Mesendoderm (in vitro differentiated cells): ENCODE results near the gene ADGRV1.
"Not testable (repeated sequence)": the region's sequence is repeated elsewhere in the genome, so short reads cannot be mapped to it uniquely, and the experiment has no call there.

ENCODE experiments used
- DNase-seq: peaks from one replicate; pipeline ENCODE4 v3.0.0; 2013
- H2AK5ac ChIP-seq: 2 replicates; pipeline ENCODE4 v1.6.1; 2013; ENCODE audit warnings: low read length, inconsistent platforms
- H2BK120ac ChIP-seq: 2 replicates; pipeline ENCODE4 v1.6.1; 2013; ENCODE audit warnings: low read depth, mild to moderate bottlenecking, low read length, moderate library complexity, mixed read lengths
- H2BK15ac ChIP-seq: replicated peaks from 2 replicates; pipeline ENCODE4 v1.6.1; 2013; ENCODE audit warnings: low read depth, mild to moderate bottlenecking, moderate library complexity
- H2BK5ac ChIP-seq: 2 replicates; pipeline ENCODE4 v1.6.1; 2013; ENCODE audit warnings: low read length, inconsistent platforms
- H3K18ac ChIP-seq: 2 replicates; pipeline ENCODE4 v1.6.1; 2013; ENCODE audit warnings: mild to moderate bottlenecking, low read length, mixed read lengths
- H3K23ac ChIP-seq: one replicate; pipeline ENCODE4 v1.6.1; 2013; ENCODE audit warnings: low read length
- H3K27ac ChIP-seq: 2 replicates; pipeline ENCODE4 v1.5.1; 2013; ENCODE audit warnings: low read depth, mild to moderate bottlenecking, inconsistent platforms, low read length, moderate library complexity
- H3K27me3 ChIP-seq: 2 replicates; pipeline ENCODE4 v1.6.1; 2013; ENCODE audit warnings: low read length, control low read depth, mild to moderate bottlenecking, inconsistent platforms; ENCODE audit not compliant: insufficient read depth, poor library complexity
- H3K36me3 ChIP-seq: 2 replicates; pipeline ENCODE4 v1.6.1; 2013; ENCODE audit warnings: low read length, inconsistent platforms; ENCODE audit not compliant: control insufficient read depth, insufficient read depth
- H3K4ac ChIP-seq: one replicate; pipeline ENCODE4 v1.6.1; 2013; ENCODE audit warnings: low read depth, mild to moderate bottlenecking, low read length, moderate library complexity
- H3K4me1 ChIP-seq: 2 replicates; pipeline ENCODE4 v1.6.1; 2013; ENCODE audit warnings: low read depth, low read length, inconsistent platforms; ENCODE audit not compliant: control insufficient read depth
- H3K4me2 ChIP-seq: 2 replicates; pipeline ENCODE4 v1.6.1; 2013; ENCODE audit warnings: low read length
- H3K4me3 ChIP-seq: 2 replicates; pipeline ENCODE4 v1.5.1; 2013; ENCODE audit warnings: mild to moderate bottlenecking, low read length
- H3K56ac ChIP-seq: one replicate; pipeline ENCODE4 v1.6.1; 2013; ENCODE audit warnings: low read length
- H3K79me1 ChIP-seq: 2 replicates; pipeline ENCODE4 v1.6.1; 2013; ENCODE audit warnings: low read length, inconsistent platforms
- H3K79me2 ChIP-seq: 2 replicates; pipeline ENCODE4 v1.6.1; 2013; ENCODE audit warnings: mild to moderate bottlenecking, low read length; ENCODE audit not compliant: control insufficient read depth, insufficient read depth
- H3K9ac ChIP-seq: 2 replicates; pipeline ENCODE4 v1.6.1; 2013; ENCODE audit warnings: low read length, inconsistent platforms
- H4K5ac ChIP-seq: one replicate; pipeline ENCODE4 v1.6.1; 2013; ENCODE audit warnings: low read length
- H4K8ac ChIP-seq: one replicate; pipeline ENCODE4 v1.6.1; 2013; ENCODE audit warnings: low read depth, mild to moderate bottlenecking, control low read depth, low read length, moderate library complexity
- WGBS: extraction: QIAGEN DNeasy Blood & Tissue Kit; methylation state at CpG from one replicate; pipeline ENCODE4 v1.1.7; 2013; ENCODE audit warnings: low lambda C conversion rate, missing lambda C conversion rate; ENCODE audit not compliant: insufficient coverage; ENCODE audit errors: extremely low coverage; 5-methylcytosine and 5-hydroxymethylcytosine counted together

ADGRV1 gene

GRCh38 chr5:90834711-90835110 lies 276.1 kb downstream of the ADGRV1 start:
- H2BK15ac ChIP-seq, result no peak overlapping the region
- no peak overlapping the region for H3K23ac ChIP-seq
- no peaks in the 10 kb centered on the region for H3K4me1 ChIP-seq
- no peak overlapping the region for H2AK5ac ChIP-seq
- no peak overlapping the region for H3K4me2 ChIP-seq
- H4K8ac ChIP-seq, result no peak overlapping the region
- no peak overlapping the region for H3K4me3 ChIP-seq
- no peak overlapping the region for H3K27ac ChIP-seq
- DNase-seq, result no peak
- no peak overlapping the region for H2BK5ac ChIP-seq
- no peaks in the 10 kb centered on the region for H3K79me2 ChIP-seq
- no peak overlapping the region for H4K5ac ChIP-seq
- WGBS, result 100% methylated on average over 1 of the region's 3 CpGs
- H3K18ac ChIP-seq, result no peak overlapping the region
- no peak overlapping the region for H2BK120ac ChIP-seq
- no peak overlapping the region for H3K56ac ChIP-seq
- no peaks in the 10 kb centered on the region for H3K27me3 ChIP-seq
- H3K79me1 ChIP-seq, result no peaks in the 10 kb centered on the region
- no peak overlapping the region for H3K9ac ChIP-seq
- no peak overlapping the region for H3K4ac ChIP-seq
- no peaks in the 10 kb centered on the region for H3K36me3 ChIP-seq

GRCh38 chr5:90843443-90843842 lies 284.8 kb downstream of the ADGRV1 start:
- Histone ChIP-seq H2BK15ac (no peak overlapping the region), H3K27ac (no peak overlapping the region), H3K79me1 (no peaks in the 10 kb centered on the region), H3K36me3 (no peaks in the 10 kb centered on the region), H2AK5ac (no peak overlapping the region), H3K9ac (no peak overlapping the region), H3K18ac (no peak overlapping the region), H4K5ac (no peak overlapping the region), H3K23ac (no peak overlapping the region), H2BK5ac (no peak overlapping the region), H3K56ac (no peak overlapping the region), H2BK120ac (no peak overlapping the region), H3K4me3 (no peak overlapping the region), H3K79me2 (no peaks in the 10 kb centered on the region), H3K4ac (no peak overlapping the region), H3K4me1 (no peaks in the 10 kb centered on the region), H4K8ac (no peak overlapping the region), H3K27me3 (no peaks in the 10 kb centered on the region), H3K4me2 (no peak overlapping the region)
- DNase-seq, result no peak
- WGBS, result no CpG with 5 or more reads among the region's 5 CpGs

DNA sequence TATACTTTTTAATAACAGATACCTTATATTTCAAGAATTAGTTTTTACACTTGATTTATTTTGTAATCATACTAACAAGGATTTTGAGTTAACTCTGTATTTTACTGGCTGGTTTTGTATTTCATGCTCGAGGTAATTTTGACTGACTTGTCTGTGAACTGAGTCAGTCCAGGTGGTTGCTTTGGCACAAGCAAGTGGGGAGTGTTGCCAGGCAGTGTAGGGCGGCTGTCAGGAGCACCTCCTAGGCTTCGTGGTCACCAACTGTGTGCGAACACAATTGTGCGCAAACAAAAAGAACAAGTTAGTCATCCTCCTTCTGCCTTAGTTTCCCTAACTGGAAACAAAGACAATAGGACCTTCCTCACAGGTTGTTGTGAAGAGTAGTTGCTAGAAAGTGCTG lies 286.3 kb downstream of the ADGRV1 start:
- no peaks in the 10 kb centered on the region for H3K79me2 ChIP-seq
- no peak overlapping the region for H3K4me2 ChIP-seq
- H2AK5ac ChIP-seq, result no peak overlapping the region
- no peak overlapping the region for H3K9ac ChIP-seq
- no peak overlapping the region for H3K23ac ChIP-seq
- H3K36me3 ChIP-seq, result no peaks in the 10 kb centered on the region
- H3K4me3 ChIP-seq, result no peak overlapping the region
- no peak overlapping the region for H4K8ac ChIP-seq
- no peak for DNase-seq
- no peak overlapping the region for H2BK5ac ChIP-seq
- H3K4me1 ChIP-seq, result no peaks in the 10 kb centered on the region
- no peak overlapping the region for H3K56ac ChIP-seq
- no peak overlapping the region for H3K27ac ChIP-seq
- no peak overlapping the region for H4K5ac ChIP-seq
- WGBS, result no CpG with 5 or more reads among the region's 5 CpGs
- H3K79me1 ChIP-seq, result no peaks in the 10 kb centered on the region
- H3K27me3 ChIP-seq, result no peaks in the 10 kb centered on the region
- no peak overlapping the region for H2BK15ac ChIP-seq
- H2BK120ac ChIP-seq, result no peak overlapping the region
- H3K4ac ChIP-seq, result no peak overlapping the region
- no peak overlapping the region for H3K18ac ChIP-seq

GRCh38 chr5:90845723-90846554 lies 287.3 kb downstream of the ADGRV1 start:
- Histone ChIP-seq H2AK5ac (no peak overlapping the region), H2BK15ac (no peak overlapping the region), H4K8ac (no peak overlapping the region), H3K4me2 (no peak overlapping the region), H3K79me1 (no peaks in the 10 kb centered on the region), H3K9ac (no peak overlapping the region), H3K27me3 (no peaks in the 10 kb centered on the region), H3K23ac (no peak overlapping the region), H4K5ac (no peak overlapping the region), H3K4ac (no peak overlapping the region), H3K4me3 (no peak overlapping the region), H3K79me2 (no peaks in the 10 kb centered on the region), H3K4me1 (no peaks in the 10 kb centered on the region), H3K18ac (no peak overlapping the region), H3K36me3 (no peaks in the 10 kb centered on the region), H2BK5ac (no peak overlapping the region), H3K27ac (no peak overlapping the region), H2BK120ac (no peak overlapping the region), H3K56ac (no peak overlapping the region)
- WGBS, result no CpG with 5 or more reads among the region's 7 CpGs
- DNase-seq, result no peak

DNA sequence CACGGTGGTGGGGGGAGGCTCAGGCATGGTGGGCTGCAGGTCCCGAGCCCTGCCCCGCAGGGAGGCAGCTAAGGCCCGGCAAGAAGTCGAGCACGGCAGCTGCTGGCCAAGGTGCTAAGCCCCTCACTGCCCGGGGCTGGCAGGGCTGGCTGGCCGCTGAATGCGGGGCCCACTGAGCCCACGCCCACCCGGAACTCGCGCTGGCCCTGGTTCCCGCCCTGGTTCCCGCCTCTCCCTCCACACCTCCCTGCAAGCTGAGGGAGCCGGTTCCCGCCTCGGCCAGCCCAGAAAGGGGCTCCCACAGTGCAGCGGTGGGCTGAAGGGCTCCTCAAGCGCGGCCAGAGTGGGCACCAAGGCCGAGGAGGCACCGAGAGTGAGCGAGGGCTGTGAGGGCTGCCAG lies 289.0 kb downstream of the ADGRV1 start:
- not testable (repeated sequence) for H3K4ac ChIP-seq, H3K23ac ChIP-seq, H3K4me2 ChIP-seq, H2BK15ac ChIP-seq, H2BK120ac ChIP-seq, H4K8ac ChIP-seq, DNase-seq, H3K18ac ChIP-seq, H4K5ac ChIP-seq, H2AK5ac ChIP-seq, H3K4me3 ChIP-seq, H3K27ac ChIP-seq, H3K56ac ChIP-seq, H3K36me3 ChIP-seq, H2BK5ac ChIP-seq, H3K9ac ChIP-seq, H3K4me1 ChIP-seq, H3K27me3 ChIP-seq, H3K79me1 ChIP-seq, H3K79me2 ChIP-seq
- no CpG with 5 or more reads among the region's 24 CpGs for WGBS

DNA sequence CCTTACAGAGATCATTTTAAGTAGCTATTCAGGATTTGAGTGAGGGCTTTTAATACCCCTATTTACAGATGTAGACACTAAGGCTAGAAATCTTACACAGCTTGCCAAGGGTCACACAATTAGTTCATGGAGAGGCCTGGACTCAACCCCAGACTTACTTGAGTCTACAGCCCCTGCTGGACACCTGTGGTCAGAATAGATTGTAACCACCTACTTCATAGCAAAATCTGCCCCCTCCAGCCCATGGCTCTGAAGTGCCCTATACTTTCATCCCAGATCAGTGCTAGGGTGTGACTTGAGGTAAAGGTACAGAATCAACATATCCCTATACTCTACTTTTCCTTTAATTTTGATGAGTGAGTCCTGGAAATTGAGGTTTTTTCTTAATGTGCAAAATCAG lies 291.3 kb downstream of the ADGRV1 start:
- Histone ChIP-seq H3K56ac (no peak overlapping the region), H3K27ac (no peak overlapping the region)
- DNase-seq, result peak; percentile 14

More for the DNA sequence above, 291.3 kb downstream of the ADGRV1 start:
- Histone ChIP-seq H3K79me2 (no peaks in the 10 kb centered on the region), H3K4me1 (no peaks in the 10 kb centered on the region), H3K36me3 (no peaks in the 10 kb centered on the region), H3K9ac (no peak overlapping the region), H4K8ac (no peak overlapping the region), H3K23ac (no peak overlapping the region), H2BK5ac (no peak overlapping the region), H3K27me3 (no peaks in the 10 kb centered on the region), H4K5ac (no peak overlapping the region), H2BK15ac (no peak overlapping the region), H3K4me3 (no peak overlapping the region), H2AK5ac (no peak overlapping the region), H2BK120ac (no peak overlapping the region), H3K79me1 (no peaks in the 10 kb centered on the region), H3K18ac (no peak overlapping the region), H3K4me2 (no peak overlapping the region), H3K4ac (no peak overlapping the region)
